Activated CD4-positive, alpha-beta T cell treated with anti-CD3 and anti-CD28 coated beads, Interleukin-2, Interleukin-4, amounts not matched to agents 100 ng/mL and 50 ng/mL, durations not matched to agents 16 hours and 8 hours (primary cell): ENCODE results near the gene AAR2.

ENCODE experiments used
- DNase-seq: peaks from one replicate; pipeline ENCODE4 v3.0.0-alpha.2; 2020; ENCODE audit warnings: low spot score

The AAR2 gene

GRCh38 chr20:36218380-36219064, 17.8 kb upstream of the AAR2 start:
- DNase-seq: no peak

- no peak for DNase-seq
These were observed 16.5 kb upstream of the AAR2 start for GRCh38 chr20:36219671-36220220.

GRCh38 chr20:36225666-36226065, 10.6 kb upstream of the AAR2 start:
- DNase-seq: no peak

- DNase-seq: no peak
These were observed 7.5 kb upstream of the AAR2 start for GRCh38 chr20:36228770-36229169.

DNA sequence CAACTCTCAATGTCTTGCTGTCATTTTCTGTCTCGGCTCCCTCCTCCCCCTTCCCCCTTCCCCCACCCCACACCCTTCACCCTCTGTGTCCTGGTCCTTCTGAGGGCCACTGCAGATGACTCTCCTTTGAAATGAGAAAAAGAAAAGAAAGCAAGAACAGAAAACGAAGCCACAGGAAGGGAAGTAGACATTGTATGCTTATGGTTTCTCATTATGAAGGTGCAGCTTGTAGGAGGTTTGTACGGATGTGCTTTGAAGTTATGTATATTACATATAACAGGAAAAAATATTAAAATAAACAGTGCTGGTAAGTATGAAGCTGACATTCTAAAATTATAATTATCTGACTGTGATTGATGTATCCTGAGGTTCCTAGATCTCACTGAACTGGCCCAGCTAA, 6.3 kb upstream of the AAR2 start:
- no peak for DNase-seq

DNA sequence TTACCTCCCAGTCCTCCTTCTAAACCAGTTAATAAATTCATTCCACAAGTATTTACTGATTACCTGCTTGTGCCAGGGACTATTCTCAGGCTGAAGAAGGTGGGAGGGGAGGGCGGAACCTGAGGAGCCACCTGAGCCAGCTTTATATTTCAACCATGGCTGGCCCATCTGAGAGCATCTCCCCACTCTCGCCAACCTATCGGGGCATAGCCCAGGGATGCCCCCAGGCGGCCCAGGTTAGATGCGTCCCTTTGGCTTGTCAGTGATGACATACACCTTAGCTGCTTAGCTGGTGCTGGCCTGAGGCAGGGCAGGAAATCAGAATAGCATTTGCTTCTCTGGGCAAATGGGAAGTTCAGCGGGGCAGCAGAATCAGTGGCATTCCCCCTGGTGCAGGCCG, 4.9 kb upstream of the AAR2 start:
- no peak for DNase-seq

GRCh38 chr20:36234771-36235320, 1.4 kb upstream of the AAR2 start:
- DNase-seq: no peak

- DNase-seq: no peak
These were observed 476 bp downstream of the AAR2 start for GRCh38 chr20:36236786-36237121.

GRCh38 chr20:36237477-36237876, 1.2 kb downstream of the AAR2 start:
- no peak for DNase-seq

DNA sequence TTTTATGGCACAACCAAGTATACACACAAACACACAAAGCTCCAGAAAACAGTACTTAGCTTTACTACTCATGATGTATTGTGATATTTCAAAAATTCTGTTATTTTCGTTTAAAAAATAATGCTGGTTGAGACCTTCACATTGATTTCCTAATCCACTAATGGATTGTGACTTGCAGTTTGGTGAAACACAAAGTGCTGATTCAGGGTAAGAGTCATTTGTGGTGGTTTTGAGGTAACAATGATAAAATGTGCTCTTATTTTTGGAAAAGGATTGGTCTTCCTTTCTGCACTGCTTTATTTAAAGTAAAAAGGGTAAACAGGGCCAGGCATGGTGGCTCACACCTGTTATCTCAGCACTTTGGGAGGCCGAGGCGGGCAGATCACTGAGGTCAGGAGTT, 1.9 kb downstream of the AAR2 start:
- no peak for DNase-seq

GRCh38 chr20:36238760-36239159, 2.5 kb downstream of the AAR2 start:
- DNase-seq: no peak

GRCh38 chr20:36240076-36240475, 3.8 kb downstream of the AAR2 start:
- no peak for DNase-seq

GRCh38 chr20:36241678-36242077, 5.4 kb downstream of the AAR2 start:
- no peak for DNase-seq

GRCh38 chr20:36243726-36244125, 7.4 kb downstream of the AAR2 start:
- DNase-seq: no peak

DNA sequence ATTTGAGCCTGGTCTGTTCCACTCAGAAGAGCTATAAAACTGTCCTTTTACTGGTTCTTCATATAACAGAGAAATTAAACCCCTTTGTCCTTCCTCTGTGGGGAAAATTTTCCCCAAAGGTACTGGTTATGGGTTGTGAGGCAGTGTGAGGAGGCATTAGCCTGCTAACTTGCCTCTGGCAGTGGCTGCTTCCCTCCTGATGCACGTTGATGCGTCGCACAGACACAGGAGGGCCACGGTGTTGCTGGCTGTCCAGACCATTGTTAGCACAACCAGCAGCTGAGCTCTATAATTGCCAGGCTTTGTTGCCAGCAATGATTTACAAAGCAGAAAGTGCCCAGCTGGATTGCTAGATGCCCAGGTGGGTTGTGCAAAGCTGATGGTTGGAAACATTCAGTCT, 10.1 kb downstream of the AAR2 start:
- DNase-seq: no peak

GRCh38 chr20:36248836-36249235, 12.6 kb downstream of the AAR2 start:
- DNase-seq: no peak

- no peak for DNase-seq
These were observed 13.2 kb downstream of the AAR2 start for GRCh38 chr20:36249450-36249849.

DNA sequence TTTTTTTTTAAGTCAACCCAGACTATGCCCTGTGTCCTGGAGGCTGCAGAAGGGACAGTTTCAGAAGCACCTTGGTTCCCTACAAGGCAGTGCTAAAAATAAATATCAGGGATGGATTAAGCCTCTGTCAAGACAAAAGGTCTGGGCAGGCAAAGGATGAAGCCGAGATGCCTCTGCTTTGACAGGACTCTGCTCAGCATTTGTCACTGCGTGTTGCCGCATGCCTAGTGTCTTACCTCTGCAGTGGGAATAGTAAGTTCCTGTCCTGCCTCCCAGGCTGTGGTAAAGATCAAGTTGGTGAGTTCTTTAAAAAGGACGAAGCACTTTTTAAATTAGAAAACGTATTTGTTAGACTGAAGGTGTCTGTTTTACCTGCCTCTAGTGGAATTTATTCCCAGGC, 15.1 kb downstream of the AAR2 start:
- DNase-seq: no peak

DNA sequence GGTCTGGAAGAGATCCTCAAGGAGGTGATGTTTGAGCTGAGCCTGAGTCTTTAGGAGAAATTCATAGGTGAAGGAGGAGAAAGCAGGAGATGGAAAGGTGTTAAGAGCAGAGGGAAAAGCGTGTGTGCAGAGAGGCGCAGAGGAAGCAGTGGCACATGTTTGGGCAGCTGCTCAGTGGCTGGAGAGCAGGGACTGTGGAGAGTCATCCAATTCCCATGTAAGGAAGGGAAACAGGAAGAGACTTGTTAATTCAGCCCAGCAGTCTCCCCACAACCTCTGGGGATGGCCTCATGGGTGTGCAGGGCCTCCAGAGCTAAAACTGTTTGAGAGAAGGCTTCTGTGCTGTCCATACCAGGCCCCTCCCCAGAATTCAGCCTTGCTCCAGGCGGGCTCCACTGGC, 16.2 kb downstream of the AAR2 start:
- DNase-seq: no peak

GRCh38 chr20:36253036-36253435, 16.8 kb downstream of the AAR2 start:
- DNase-seq: no peak

GRCh38 chr20:36254076-36254475, 17.8 kb downstream of the AAR2 start:
- DNase-seq: no peak

DNA sequence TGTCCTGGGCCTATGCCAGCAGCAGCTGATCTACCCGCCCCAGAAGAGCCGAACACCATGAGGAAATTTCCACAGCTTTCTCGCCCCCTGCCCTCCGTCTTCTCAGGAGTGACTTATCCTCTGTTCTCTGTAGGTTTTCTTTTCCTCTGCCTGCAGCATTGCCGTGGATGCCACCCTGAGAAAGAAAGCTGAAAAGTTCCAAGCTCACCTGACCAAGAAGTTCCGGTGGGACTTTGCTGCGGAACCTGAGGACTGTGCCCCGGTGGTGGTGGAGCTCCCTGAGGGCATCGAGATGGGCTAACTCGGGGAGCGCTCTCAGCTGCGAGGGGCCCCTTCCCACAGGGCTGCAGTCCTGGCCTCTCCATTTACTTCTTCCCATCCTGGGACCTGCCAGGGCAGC, 19.2 kb downstream of the AAR2 start:
- DNase-seq: no peak

GRCh38 chr20:36259177-36260061, 23.1 kb downstream of the AAR2 start:
- DNase-seq: no peak
